ENCODE measurements around the gene WDR18.

Gene WDR18

DNA sequence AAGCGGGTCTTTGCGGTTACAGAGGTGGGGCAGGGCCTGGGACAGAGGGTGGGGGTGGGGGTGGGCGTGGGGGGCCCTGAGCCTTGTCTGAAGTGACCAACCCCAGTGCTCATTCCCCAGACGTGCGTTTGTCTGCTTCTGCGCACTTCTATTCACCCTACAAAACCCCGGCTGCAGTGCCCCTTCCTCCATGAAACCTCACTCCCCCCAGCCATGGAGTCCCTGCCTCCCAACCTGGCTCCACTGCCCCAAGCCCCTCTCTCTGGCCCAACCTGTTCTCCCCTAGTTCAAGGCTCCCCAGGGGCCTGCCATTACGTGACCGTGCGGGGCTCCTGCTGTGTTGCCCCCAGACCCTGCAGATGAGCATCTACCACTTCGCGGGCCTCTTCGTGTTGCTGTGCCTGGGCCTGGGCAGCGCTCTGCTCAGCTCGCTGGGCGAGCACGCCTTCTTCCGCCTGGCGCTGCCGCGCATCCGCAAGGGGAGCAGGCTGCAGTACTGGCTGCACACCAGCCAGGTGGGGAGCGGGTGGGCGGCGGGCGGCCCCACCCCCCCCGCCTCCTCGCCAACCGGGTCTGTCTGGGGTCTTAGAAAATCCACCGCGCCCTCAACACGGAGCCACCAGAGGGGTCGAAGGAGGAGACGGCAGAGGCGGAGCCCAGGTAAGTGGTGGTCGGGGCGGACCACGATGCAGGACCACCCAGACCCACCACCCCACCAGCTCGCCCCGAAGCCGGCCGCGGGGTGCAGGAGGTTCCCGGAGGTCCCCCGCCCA, 24.3 kb downstream of the WDR18 start:
- DNase-seq (ENCODE audit: low read depth) = no peak

- no peak for DNase-seq (ENCODE audit: low read depth)
Measured at GRCh38 chr19:1009041-1009980, 25.2 kb downstream of the WDR18 start.

GRCh38 chr19:1009981-1010538, 25.9 kb downstream of the WDR18 start:
- DNase-seq (ENCODE audit: low read depth) = no peak

- no peak for DNase-seq (ENCODE audit: low read depth)
Measured at GRCh38 chr19:1010586-1011510, 26.7 kb downstream of the WDR18 start.

DNA sequence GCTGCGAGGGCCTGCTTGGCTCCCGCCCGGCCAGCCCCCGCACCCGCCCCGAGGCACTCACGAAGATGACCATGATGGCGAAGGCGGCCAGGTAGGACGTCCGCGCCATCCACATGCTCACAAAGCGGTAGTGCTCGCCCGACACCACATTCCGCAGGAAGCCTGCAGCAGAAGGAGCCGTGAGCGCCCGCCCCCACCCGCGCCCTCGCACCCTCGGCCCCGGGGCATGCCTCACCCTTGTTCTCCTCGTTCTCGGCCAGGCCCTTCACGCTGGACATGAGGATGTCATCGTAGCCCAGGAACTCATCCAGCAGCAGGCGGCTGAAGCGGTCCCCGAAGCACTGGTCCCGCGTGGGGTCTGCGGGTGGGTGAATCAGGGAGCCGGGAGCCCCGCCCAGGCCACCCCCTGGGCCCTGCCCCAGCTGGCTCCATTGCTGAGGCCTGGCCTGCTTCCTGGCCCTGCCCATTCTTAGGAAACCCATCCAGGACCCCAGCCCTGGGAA, 27.7 kb downstream of the WDR18 start:
- DNase-seq (ENCODE audit: low read depth) = no peak

DNA sequence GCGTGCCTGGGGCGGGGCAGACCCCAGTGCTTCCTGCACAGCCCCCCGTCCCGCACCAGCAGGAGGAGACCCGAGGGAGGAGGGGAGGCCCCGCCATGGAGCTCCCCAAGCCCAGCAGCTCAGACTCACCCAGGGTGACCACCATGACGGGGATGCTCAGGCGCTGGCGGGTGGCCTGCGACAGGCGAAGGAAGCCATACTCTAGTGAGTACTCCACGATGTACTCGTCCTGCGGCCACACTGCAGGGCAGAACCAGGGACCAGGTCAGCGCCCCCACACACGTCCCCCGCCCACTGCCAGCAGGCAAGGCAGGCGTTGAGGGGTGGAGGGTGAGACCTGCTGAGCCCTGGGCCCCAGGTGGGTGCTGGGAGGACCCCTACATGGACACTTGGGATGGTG, 28.2 kb downstream of the WDR18 start:
- DNase-seq (ENCODE audit: low read depth) = no peak

GRCh38 chr19:1013218-1013617, 29.1 kb downstream of the WDR18 start:
- DNase-seq (ENCODE audit: low read depth) = no peak

DNA sequence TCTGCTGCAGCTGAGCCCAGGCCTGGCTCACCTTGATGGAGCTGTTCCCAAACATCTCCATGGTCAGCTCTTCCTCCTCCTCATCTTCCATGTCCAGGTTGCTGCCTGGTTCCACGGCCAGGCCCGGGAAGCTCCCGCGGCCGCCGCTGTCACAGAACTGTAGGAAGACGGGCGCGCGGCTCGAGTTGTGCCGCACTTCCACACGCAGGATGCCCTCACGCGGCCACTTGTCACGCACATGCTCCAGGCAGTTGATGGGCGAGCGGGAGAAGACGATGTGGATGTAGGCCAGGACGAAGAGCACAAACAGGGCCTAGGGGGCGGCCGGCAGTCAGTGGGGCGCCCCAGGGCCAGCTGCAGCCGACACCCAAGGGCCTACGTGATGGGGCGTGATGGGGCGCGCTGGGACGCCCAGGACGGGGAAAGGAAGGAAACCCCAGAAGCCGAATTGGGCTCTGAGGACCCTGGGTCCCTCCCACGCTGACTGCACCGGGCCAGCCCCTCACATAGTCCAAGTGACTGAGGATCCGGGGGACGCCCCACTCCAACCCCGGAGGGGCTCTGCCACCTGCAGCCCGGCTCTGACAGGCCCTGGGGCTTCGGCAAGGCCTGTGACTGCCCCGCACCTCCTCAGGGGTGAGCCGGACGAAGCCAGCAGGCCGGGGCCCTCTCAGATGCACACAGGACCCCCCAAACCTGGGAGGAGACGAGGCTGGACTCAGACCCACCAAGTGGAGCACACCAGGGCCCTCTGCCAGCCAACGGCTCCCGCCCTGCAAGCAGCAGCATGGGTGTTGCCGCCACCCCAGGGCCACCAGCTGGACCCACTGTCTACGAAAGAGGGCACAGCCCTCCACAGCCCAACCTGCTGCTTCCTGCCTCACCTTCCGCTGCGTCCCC, 30.3 kb downstream of the WDR18 start:
- DNase-seq (ENCODE audit: low read depth) = no peak

DNA sequence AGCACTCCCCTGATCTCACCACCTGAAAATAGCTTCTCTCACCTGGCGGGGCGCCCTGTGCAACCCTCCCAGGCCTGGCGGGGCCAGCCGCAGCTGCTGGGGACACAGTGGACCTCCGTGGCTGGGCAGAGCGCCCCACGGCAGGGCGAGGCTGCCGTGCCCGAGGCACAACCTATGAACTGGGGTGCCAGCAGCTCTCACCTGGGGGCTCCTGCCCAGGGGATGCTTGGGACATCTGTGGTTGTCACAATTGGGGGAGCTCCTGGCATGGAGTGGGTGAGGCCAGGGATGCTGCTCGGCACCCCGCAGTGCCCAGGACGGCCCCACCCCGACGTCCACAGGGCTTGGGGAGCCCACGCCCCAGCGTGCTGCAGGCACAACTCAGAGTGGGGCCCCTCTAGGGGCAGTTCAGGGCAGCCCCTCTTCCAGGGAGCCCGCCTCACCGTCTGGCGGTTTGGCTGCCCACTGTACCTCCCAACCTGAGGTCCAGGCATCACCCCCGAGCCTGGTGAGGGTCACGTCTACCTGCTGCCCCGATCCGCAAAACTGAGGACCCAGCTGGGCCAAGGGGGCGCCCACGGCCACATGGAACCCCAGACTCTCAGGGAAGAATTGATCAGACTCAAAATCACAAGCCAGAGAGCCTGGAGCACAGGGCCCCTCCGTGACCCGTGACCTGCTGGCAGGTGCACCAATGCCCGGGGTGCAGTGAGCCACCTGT, 31.1 kb downstream of the WDR18 start:
- DNase-seq (ENCODE audit: low read depth) = no peak

DNA sequence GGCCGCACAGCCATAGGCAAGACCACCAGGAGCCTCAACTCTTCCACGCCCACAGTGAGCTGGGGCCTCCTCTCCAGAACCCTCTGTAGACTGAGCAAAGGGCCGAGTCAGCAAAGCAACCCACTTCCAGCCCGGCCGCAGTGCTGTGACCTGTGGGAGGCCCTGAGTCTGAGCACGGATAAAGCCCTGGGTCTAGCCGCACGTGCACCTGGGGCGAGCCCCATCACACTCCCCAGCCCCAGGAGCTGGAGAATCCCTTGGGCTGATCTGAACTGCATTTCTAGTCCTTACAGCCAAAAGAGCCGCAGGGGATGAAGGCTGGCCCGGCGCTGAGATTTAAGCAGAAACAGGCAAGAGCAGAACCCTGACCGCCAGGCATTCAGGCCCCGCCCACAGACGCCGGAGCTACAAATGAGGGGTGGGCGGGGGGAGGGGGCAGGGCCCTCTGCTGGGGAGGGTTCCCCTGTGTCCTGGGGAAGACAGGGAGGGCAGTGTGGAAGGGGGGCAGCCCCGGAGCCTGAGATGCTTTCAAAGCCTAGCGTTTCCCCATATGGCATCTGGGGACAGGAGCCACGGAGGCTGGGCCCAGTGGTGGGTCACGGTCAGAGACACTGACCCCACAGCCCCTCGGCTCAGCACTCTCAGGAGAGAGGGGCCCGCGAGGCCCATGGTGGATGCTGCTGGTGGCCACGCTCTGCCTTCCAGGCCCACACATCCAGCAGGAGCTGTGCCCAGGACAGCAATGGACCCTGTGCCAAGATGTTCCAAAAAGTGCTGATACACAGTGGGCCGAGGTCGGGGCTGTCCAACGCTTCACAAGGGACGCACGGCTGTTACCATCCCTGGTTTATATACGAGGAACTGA, 31.9 kb downstream of the WDR18 start:
- DNase-seq (ENCODE audit: low read depth) = no peak

GRCh38 chr19:1016647-1017114, 32.5 kb downstream of the WDR18 start:
- DNase-seq (ENCODE audit: low read depth) = no peak

DNA sequence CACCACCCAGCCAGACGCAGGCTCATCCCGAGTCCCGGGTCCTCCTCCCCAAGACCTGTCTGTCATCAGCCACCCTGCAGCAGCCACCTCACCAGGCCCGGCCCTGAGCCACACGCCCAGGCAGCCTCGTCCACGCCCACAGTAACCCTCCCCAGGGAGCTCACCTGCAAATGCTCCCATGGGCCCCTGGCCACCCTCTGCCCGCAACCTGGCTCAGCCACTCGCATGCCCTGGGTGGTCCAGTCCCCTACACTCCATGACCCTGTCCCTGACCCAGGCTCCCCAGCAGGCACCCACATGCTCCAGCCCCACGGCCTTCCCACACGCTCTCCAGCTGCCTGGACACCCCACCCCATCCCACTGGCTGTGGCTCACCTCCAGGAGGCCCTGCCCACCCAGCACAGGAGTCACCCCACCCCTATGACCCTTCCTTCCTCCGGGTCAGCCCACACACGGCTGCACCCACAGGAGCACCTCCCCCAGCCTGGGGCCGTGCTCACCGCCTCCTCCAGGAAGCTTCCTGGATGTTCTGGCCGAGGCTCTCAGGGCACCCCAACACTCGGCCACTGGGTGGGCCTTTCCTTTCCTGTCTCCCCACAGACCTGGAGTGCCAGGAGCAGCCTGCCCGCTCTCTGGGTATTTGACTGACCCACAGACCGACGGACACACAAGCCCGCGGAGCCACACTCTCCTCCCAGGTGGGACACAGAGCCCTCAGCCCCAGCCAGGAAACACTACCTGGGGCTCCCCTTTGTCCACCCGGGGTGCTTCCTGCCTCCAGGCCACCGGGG, 33.2 kb downstream of the WDR18 start:
- no peak for DNase-seq (ENCODE audit: low read depth)

GRCh38 chr19:1017906-1018305, 33.8 kb downstream of the WDR18 start:
- DNase-seq (ENCODE audit: low read depth) = no peak

DNA sequence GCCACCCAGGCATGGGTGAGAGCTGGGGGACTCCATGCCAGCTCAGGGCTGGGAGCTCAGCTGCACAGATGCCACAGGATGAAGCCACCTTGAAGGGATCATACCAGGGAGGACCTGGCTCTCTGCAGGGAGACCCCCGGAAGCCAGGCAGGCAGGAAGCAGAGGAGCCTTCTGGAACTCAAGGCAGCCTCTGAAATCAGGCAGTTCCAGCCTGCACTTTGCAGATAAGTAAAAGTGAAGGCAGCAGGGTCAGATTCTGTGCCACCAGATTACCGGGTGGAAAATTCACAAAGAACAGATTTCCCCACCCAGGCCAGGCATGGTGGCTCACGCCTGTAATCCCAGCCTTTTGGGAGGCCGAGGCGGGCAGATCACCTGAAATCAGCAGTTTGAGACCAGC, 34.2 kb downstream of the WDR18 start:
- no peak for DNase-seq (ENCODE audit: low read depth)

DNA sequence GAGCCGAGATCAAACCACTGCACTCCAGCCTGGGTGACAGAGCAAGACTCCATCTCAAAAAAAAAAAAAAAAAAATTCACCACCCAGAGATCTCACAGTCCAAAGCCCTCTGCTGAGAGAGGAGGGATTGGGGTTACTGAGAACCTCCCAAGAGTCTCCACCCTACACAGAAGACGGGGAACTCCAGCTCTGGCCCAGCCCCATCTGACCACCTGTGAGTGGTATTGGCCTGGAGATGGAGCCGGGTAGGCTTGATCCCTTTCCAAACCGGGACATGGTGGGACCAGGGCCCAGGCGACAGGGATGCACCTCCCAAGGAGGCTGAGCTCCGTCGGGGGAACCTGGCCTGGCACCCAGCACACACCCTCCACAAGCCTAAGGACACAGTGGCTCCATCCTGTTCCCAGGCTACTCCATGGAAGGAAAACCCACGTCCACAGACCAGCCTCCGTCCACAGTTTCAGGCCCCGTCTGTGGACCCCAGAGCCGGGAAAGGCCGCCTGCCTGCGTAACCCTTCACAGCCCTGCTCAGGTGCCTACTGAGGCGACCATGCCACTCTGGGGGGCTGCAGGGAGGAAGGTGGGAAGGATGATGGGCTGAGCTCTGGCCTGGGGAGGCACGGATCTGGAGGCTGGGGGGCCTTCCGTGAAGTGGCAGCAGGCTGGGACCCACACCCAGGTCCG, 34.9 kb downstream of the WDR18 start:
- no peak for DNase-seq (ENCODE audit: low read depth)

GRCh38 chr19:1019616-1019961, 35.4 kb downstream of the WDR18 start:
- DNase-seq (ENCODE audit: low read depth) = no peak
